SK-N-SH (cell line): Measurements from ENCODE around the gene ZIC2. TPM values are rescaled to one million over a fixed set of nuclear protein-coding genes. Genes with fewer than 3 reads are reported as not detected.

ENCODE experiments used
- CTCF ChIA-PET: fragments of 300-600, 350-600 bp; formaldehyde crosslinking; extraction: SDS; loops from one replicate; lab custom pipeline; 2021; lab: Yijun Ruan, JAX
- POLR2A ChIA-PET: fragments of 350-600 bp; sonication (Branson Sonifier 250); formaldehyde crosslinking; extraction: SDS; loops from one replicate; lab custom pipeline; 2020; ENCODE audit warnings: antibody characterized with exemption, inconsistent platforms; lab: Yijun Ruan, JAX
- DNase-seq: peaks from one replicate; pipeline ENCODE4 v3.0.0; 2012
- H2AFZ ChIP-seq: fragments of 200-600 bp; sonication (generic); 2 replicates; pipeline ENCODE4 v1.8.1; 2016; ENCODE audit warnings: antibody characterized with exemption, mild to moderate bottlenecking, low read depth
- H3F3A ChIP-seq: fragments of 200-600 bp; sonication (generic); replicated peaks from 2 replicates; pipeline ENCODE3; 2016; ENCODE audit warnings: antibody characterized with exemption, mild to moderate bottlenecking; ENCODE audit not compliant: insufficient read depth
- H3K27ac ChIP-seq, 2 experiments: fragments of 200-500 bp in 1 of 2; fragments of 200-600 bp in 1 of 2; sonication (Bioruptor generic) in 1 of 2; sonication (generic), shearing (Covaris generic) in 1 of 2; 2 replicates each; pipeline versions ENCODE4 v1.5.1 to v1.6.1; 2014 to 2016; ENCODE audit warnings: low read depth in 2 of 2, inconsistent platforms in 1 of 2, low read length in 1 of 2, mild to moderate bottlenecking in 1 of 2, mixed read lengths in 1 of 2
- H3K27me3 ChIP-seq: fragments of 200-600 bp; sonication (generic), shearing (Covaris generic); 2 replicates; pipeline ENCODE4 v1.6.1; 2016; ENCODE audit warnings: mixed run types; ENCODE audit not compliant: insufficient read depth
- H3K36me3 ChIP-seq, 2 experiments: fragments of 200-500 bp in 1 of 2; fragments of 200-600 bp in 1 of 2; sonication (Bioruptor generic) in 1 of 2; sonication (generic) in 1 of 2; replicated peaks in 1 of 2; 2 replicates each; pipeline versions ENCODE3 to v1.5.1; 2014 to 2016; ENCODE audit warnings: low read length in 1 of 2, mild to moderate bottlenecking in 1 of 2; ENCODE audit not compliant: insufficient read depth in 2 of 2, control insufficient read depth in 1 of 2
- H3K4me1 ChIP-seq, 2 experiments: fragments of 200-500 bp in 1 of 2; fragments of 200-600 bp in 1 of 2; sonication (Bioruptor generic) in 1 of 2; sonication (generic), shearing (Covaris generic) in 1 of 2; 2 replicates each; pipeline versions ENCODE4 v1.5.1 to v1.6.1; 2014 to 2016; ENCODE audit warnings: low read depth in 1 of 2, low read length in 1 of 2, mixed run types in 1 of 2; ENCODE audit not compliant: insufficient read depth in 2 of 2, control insufficient read depth in 1 of 2
- H3K4me2 ChIP-seq: fragments of 200-600 bp; sonication (generic), shearing (Covaris generic); 2 replicates; pipeline ENCODE4 v1.6.1; 2017; ENCODE audit warnings: mixed run types
- H3K4me3 ChIP-seq, 2 experiments: fragments of 200-500 bp in 1 of 2; fragments of 200-600 bp in 1 of 2; sonication (Bioruptor generic) in 1 of 2; sonication (generic), shearing (Covaris generic) in 1 of 2; 2 replicates each; pipeline versions ENCODE4 v1.5.1 to v1.8.1; 2014 to 2016; ENCODE audit warnings: low read depth in 2 of 2, inconsistent platforms in 1 of 2, low read length in 1 of 2, mild to moderate bottlenecking in 1 of 2, mixed read lengths in 1 of 2, moderate library complexity in 1 of 2
- H3K79me2 ChIP-seq: fragments of 200-600 bp; sonication (generic); 2 replicates; pipeline ENCODE4 v1.8.1; 2017; ENCODE audit warnings: mild to moderate bottlenecking; ENCODE audit not compliant: insufficient read depth
- H3K9ac ChIP-seq: fragments of 200-600 bp; sonication (generic); 2 replicates; pipeline ENCODE4 v1.6.1; 2017; ENCODE audit warnings: mixed run types
- H3K9me2 ChIP-seq: fragments of 200-600 bp; sonication (generic); 2 replicates; pipeline ENCODE4 v1.6.1; 2017; ENCODE audit warnings: mixed run types
- H3K9me3 ChIP-seq: fragments of 200-600 bp; sonication (generic); 2 replicates; pipeline ENCODE4 v1.6.1; 2017; ENCODE audit warnings: mixed run types, mild to moderate bottlenecking, moderate library complexity
- H4K20me1 ChIP-seq: fragments of 200-600 bp; sonication (generic); 2 replicates; pipeline ENCODE4 v1.6.1; 2017; ENCODE audit warnings: mild to moderate bottlenecking, mixed run types; ENCODE audit not compliant: insufficient read depth
- CHD2 ChIP-seq: fragments of 150-350 bp; IDR thresholded peaks from 2 replicates; pipeline ENCODE4 v1.6.1; 2018; ENCODE audit warnings: low read length; ENCODE audit not compliant: partially characterized antibody
- EP300 ChIP-seq, 2 experiments: IDR thresholded peaks; 2 replicates each; pipeline versions ENCODE4 v1.4.0 to v1.6.1; 2012; ENCODE audit warnings: borderline replicate concordance in 1 of 2, low read depth in 1 of 2, low read length in 1 of 2
- EZH2phosphoT487 ChIP-seq: fragments of 200-600 bp; sonication (generic); IDR thresholded peaks from 2 replicates; pipeline ENCODE4 v1.6.1; 2017; ENCODE audit warnings: low read depth, mixed run types, mild to moderate bottlenecking, antibody characterized with exemption, moderate library complexity, borderline replicate concordance
- GABPA ChIP-seq: IDR thresholded peaks from 2 replicates; pipeline ENCODE4 v1.4.0; 2012; ENCODE audit warnings: low read depth, mild to moderate bottlenecking
- GATA2 ChIP-seq: sonication (generic); formaldehyde crosslinking; IDR thresholded peaks from 2 replicates; pipeline ENCODE4 v1.5.0; 2020; ENCODE audit warnings: mild to moderate bottlenecking, missing genetic modification reagents
- NRF1 ChIP-seq: IDR thresholded peaks from 2 replicates; pipeline ENCODE4 v1.6.1; 2012; ENCODE audit warnings: low read depth, mild to moderate bottlenecking, low read length
- PBX3 ChIP-seq: IDR thresholded peaks from 2 replicates; pipeline ENCODE4; 2012
- RAD21 ChIP-seq: IDR thresholded peaks from 2 replicates; pipeline ENCODE4 v1.6.1; 2012; ENCODE audit warnings: mild to moderate bottlenecking, low read length
- SIN3A ChIP-seq: IDR thresholded peaks from 2 replicates; pipeline ENCODE4 v1.6.1; 2012; ENCODE audit warnings: low read depth, mild to moderate bottlenecking, low read length, moderate library complexity, borderline replicate concordance
- WGBS: methylation state at CpG from one replicate; pipeline ENCODE4 v1.1.6; 2017; ENCODE audit warnings: low lambda C conversion rate; 5-methylcytosine and 5-hydroxymethylcytosine counted together
- polyA plus RNA-seq, 3 experiments: library from polyadenylated mRNA; depleted of rRNA; stranded (reverse); fragments of >200 nt; gene quantifications; 2 replicates each; pipeline ENCODE4 v1.2.3, GENCODE V29; 2012

ZIC2 gene
- polyA plus RNA-seq, 1 of the 3 experiments (the other 2 are of a cell fraction), result not detected

- Histone ChIP-seq H3K9ac (no peak overlapping the region), H3K4me3 (no peak overlapping the region), H3K4me2 (no peak overlapping the region), H3K27ac (no peak overlapping the region), H3K9me3 (no peaks in the 10 kb centered on the region), H3K9me2 (no peaks in the 10 kb centered on the region), H2AFZ (no peak overlapping the region), H3K36me3 (no peaks in the 10 kb centered on the region), H3K27me3 (peaks cover 87% of the 10 kb centered on the region), H3K79me2 (no peaks in the 10 kb centered on the region), H3F3A (no peaks in the 10 kb centered on the region), H4K20me1 (peaks cover 17% of the 10 kb centered on the region), H3K4me1 (peaks cover 0 to 2% of the 10 kb centered on the region in 2 experiments; a peak in 1 of 4 replicates)
- CTCF ChIA-PET, result interaction anchor here (0.9 kb wide), 1 partner anchor 12 kb away, joined by 7 read pairs; the partner anchor contains the start of gene ZIC2
- peak; percentile 56 for DNase-seq
- POLR2A ChIA-PET, result no interaction called here
- TF ChIP-seq SIN3A (no peak), CHD2 (no peak), GATA2 (CRISPR knock-in tag) (no peak), EP300 (IDR thresholded peaks at IDR 0.05; ENCODE audit: borderline replicate concordance in 1 of 2, low read depth in 1 of 2, low read length in 1 of 2) (no peak), RAD21 (no peak), NRF1 (no peak), PBX3 (no peak)
- WGBS, result 13% methylated on average over 19 of the region's 52 CpGs
These were observed 12.1 kb upstream of the ZIC2 start for GRCh38 chr13:99969453-99969918.

- ChIA-PET CTCF (interaction anchor here (0.8 to 0.9 kb wide), 2 partner anchors 11 to 53 kb away, joined by 3 to 7 read pairs; partner anchors contain the start of gene ZIC2), POLR2A (interaction anchor here (0.6 kb wide), 1 partner anchor 41 kb away, joined by 3 read pairs; no protein-coding TSS in a partner anchor)
- Histone ChIP-seq H3K4me2 (no peak overlapping the region), H3K27me3 (peaks cover 90% of the 10 kb centered on the region), H3K9me2 (no peaks in the 10 kb centered on the region), H4K20me1 (peaks cover 17% of the 10 kb centered on the region), H3K79me2 (no peaks in the 10 kb centered on the region), H3K4me1 (peaks cover 0 to 2% of the 10 kb centered on the region in 2 experiments; a peak in 1 of 4 replicates), H3K4me3 (no peak overlapping the region), H3K9me3 (no peaks in the 10 kb centered on the region), H2AFZ (no peak overlapping the region), H3F3A (no peaks in the 10 kb centered on the region), H3K9ac (no peak overlapping the region), H3K27ac (no peak overlapping the region), H3K36me3 (no peaks in the 10 kb centered on the region)
- peak; percentile 98 for TF ChIP-seq EZH2phosphoT487
- no peak for TF ChIP-seq CHD2
- no peak for TF ChIP-seq SIN3A
- no peak for TF ChIP-seq GABPA
- no peak for DNase-seq
- 7% methylated on average over 28 of the region's 79 CpGs for WGBS
These were observed 11.5 kb upstream of the ZIC2 start for GRCh38 chr13:99969919-99970650.
